ENCODE measurements around the gene MAF. TPM values are rescaled to one million over a fixed set of nuclear protein-coding genes. Genes with fewer than 3 reads are reported as not detected.

MAF gene
- total and polyA plus RNA-seq, 8 donors = 1.6 to 17.0 (median 3.0) TPM

GRCh38 chr16:79608976-79609375, 8.4 kb upstream of the MAF start:
- intact Hi-C loops (cut with DNase I) = no loop called here
- no peak for FAIRE-seq
- TF ChIP-seq CTCF (IDR thresholded peaks at IDR 0.05) = no peak

GRCh38 chr16:79607587-79607986, 7.0 kb upstream of the MAF start:
- DNase-seq (no peak), ATAC-seq (peak in 3 of 4 donors; percentile 30 to 69 (median 46)), FAIRE-seq (no peak)
- Histone ChIP-seq H3K9me3 (no peaks in the 10 kb centered on the region), H3K4me3 (no peak overlapping the region), H3K27ac (no peak overlapping the region), H3K27me3 (no peaks in the 10 kb centered on the region), H3K36me3 (no peaks in the 10 kb centered on the region), H3K4me1 (no peaks in the 10 kb centered on the region)
- 71 to 81% methylated on average over 3 of the region's 3 CpGs for WGBS, 2 donors
- intact Hi-C loops (cut with DNase I) = no loop called here
- no peak for TF ChIP-seq CTCF (IDR thresholded peaks at IDR 0.05)

More at GRCh38 chr16:79608976-79609375, 8.4 kb upstream of the MAF start:
- Histone ChIP-seq H3K9me3 (no peaks in the 10 kb centered on the region), H3K27me3 (no peaks in the 10 kb centered on the region), H3K4me1 (no peaks in the 10 kb centered on the region), H3K27ac (no peak overlapping the region), H3K4me3 (no peak overlapping the region), H3K36me3 (no peaks in the 10 kb centered on the region)
- DNase-seq = no peak
- 64 to 69% methylated on average over 5 of the region's 5 CpGs for WGBS, 2 donors
- no peak for ATAC-seq

DNA sequence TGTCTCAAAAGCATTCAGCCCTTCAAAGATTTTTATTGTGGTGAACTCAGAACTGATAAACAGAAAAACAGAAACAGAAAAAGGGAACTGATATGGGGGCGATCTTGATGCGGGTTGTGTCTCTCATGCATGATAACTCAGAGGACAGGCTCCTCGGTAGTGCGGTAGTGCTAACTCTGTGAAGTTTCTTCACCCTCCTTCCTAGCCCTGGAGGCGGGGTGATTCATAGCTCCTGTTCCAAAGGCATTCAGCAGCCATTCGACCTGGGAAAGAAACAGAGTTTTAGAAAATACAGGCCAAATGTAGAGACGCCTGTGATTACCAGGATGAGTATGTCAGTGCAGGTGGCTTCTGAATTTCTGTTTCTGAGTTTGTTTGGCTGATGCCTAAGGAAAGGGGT, 5.5 kb upstream of the MAF start:
- H3K4me3 ChIP-seq = no peak overlapping the region
- no peak for TF ChIP-seq CTCF (IDR thresholded peaks at IDR 0.05)
- intact Hi-C loops (cut with DNase I) = no loop called here
- DNase-seq = no peak
- H3K27ac ChIP-seq = no peak overlapping the region
- 53 to 54% methylated on average over 7 of the region's 7 CpGs for WGBS, 2 donors
- H3K36me3 ChIP-seq = no peaks in the 10 kb centered on the region
- FAIRE-seq = no peak
- no peak for ATAC-seq
- no peaks in the 10 kb centered on the region for H3K27me3 ChIP-seq
- H3K4me1 ChIP-seq = peaks cover 0 to 3% (median 0%) of the 10 kb centered on the region in 3 donors
- no peaks in the 10 kb centered on the region for H3K9me3 ChIP-seq

- H3K9me3 ChIP-seq = no peaks in the 10 kb centered on the region
- intact Hi-C loops (cut with DNase I) = no loop called here
These were observed 2.5 kb upstream of the MAF start for GRCh38 chr16:79603055-79603454.

More at GRCh38 chr16:79603055-79603454, 2.5 kb upstream of the MAF start:
- Histone ChIP-seq H3K4me3 (no peak overlapping the region), H3K27me3 (no peaks in the 10 kb centered on the region), H3K36me3 (no peaks in the 10 kb centered on the region), H3K4me1 (peaks cover 0 to 3% (median 0%) of the 10 kb centered on the region in 3 donors), H3K27ac (no peak overlapping the region)
- no peak for TF ChIP-seq CTCF (IDR thresholded peaks at IDR 0.05)
- ATAC-seq (no peak), FAIRE-seq (peak; percentile 43), DNase-seq (no peak)
- WGBS, 2 donors = 86 to 89% methylated on average over 2 of the region's 2 CpGs
